H1 (cell line): ENCODE measurements around the gene STRIP2. TPM values are rescaled to one million over a fixed set of nuclear protein-coding genes. Genes with fewer than 3 reads are reported as not detected.

Experiments
- CTCF ChIA-PET: fragments of 300-600 bp; sonication (Branson Sonifier 250); formaldehyde crosslinking; loops from one replicate; lab custom pipeline; 2021; ENCODE audit not compliant: partially characterized antibody; lab: Charles Lee
- POLR2A ChIA-PET: fragments of 300-600 bp; sonication (Branson Sonifier 250); formaldehyde crosslinking; loops from one replicate; lab custom pipeline; 2021; ENCODE audit warnings: inconsistent platforms; ENCODE audit not compliant: partially characterized antibody; lab: Charles Lee
- DNase-seq, 2 experiments: peaks; one replicate each; pipeline versions ENCODE4 v3.0.0 to v3.0.0-alpha.2; 2010 to 2022; ENCODE audit warnings: low spot score in 2 of 2, low read depth in 1 of 2, mixed read lengths in 1 of 2
- FAIRE-seq: peaks from 2 replicates; lab custom pipeline; 2011; peaks lifted over from hg19 to GRCh38; lab: Jason Lieb, UNC
- H2AFZ ChIP-seq: 2 replicates; pipeline ENCODE4 v1.8.1; 2012; ENCODE audit warnings: low read length, inconsistent platforms
- H2AK5ac ChIP-seq: 2 replicates; pipeline ENCODE4 v1.6.1; 2013; ENCODE audit warnings: low read depth, low read length
- H2BK120ac ChIP-seq: replicated peaks from 2 replicates; pipeline ENCODE3; 2013; ENCODE audit warnings: low read depth, low read length, inconsistent platforms
- H2BK12ac ChIP-seq: 2 replicates; pipeline ENCODE4 v1.6.1; 2013; ENCODE audit warnings: low read depth, low read length
- H2BK15ac ChIP-seq: 2 replicates; pipeline ENCODE4 v1.6.1; 2013; ENCODE audit warnings: low read length
- H2BK20ac ChIP-seq: 2 replicates; pipeline ENCODE4 v1.6.1; 2013; ENCODE audit warnings: low read length
- H2BK5ac ChIP-seq: 2 replicates; pipeline ENCODE4 v1.6.1; 2013; ENCODE audit warnings: low read depth, low read length
- H3K14ac ChIP-seq: 2 replicates; pipeline ENCODE4 v1.6.1; 2013; ENCODE audit warnings: inconsistent platforms; ENCODE audit not compliant: insufficient read length
- H3K18ac ChIP-seq: 2 replicates; pipeline ENCODE4 v1.6.1; 2013; ENCODE audit warnings: low read length; ENCODE audit errors: extremely low read depth
- H3K23ac ChIP-seq: 2 replicates; pipeline ENCODE4 v1.6.1; 2013; ENCODE audit warnings: inconsistent platforms; ENCODE audit not compliant: insufficient read length
- H3K23me2 ChIP-seq: 2 replicates; pipeline ENCODE4 v1.6.1; 2013; ENCODE audit warnings: low read depth, low read length
- H3K27ac ChIP-seq: 2 replicates; pipeline ENCODE4 v1.6.1; 2011; ENCODE audit warnings: low read depth, low read length, inconsistent platforms
- H3K27me3 ChIP-seq, 4 experiments: replicated peaks in 1 of 4; 1 replicate in 1 of 4; 2 replicates in 3 of 4; pipeline versions ENCODE4 v1.6.1 to v1.8.1; 2011 to 2013; ENCODE audit warnings: low read length in 3 of 4, mild to moderate bottlenecking in 3 of 4, inconsistent platforms in 2 of 4, mixed read lengths in 2 of 4, moderate library complexity in 1 of 4; ENCODE audit not compliant: control insufficient read depth in 3 of 4, insufficient read depth in 3 of 4; ENCODE audit errors: extremely low read depth in 1 of 4
- H3K36me3 ChIP-seq, 4 experiments: 2 replicates each; pipeline versions ENCODE4 v1.6.1 to v1.8.1; 2011 to 2013; ENCODE audit warnings: mild to moderate bottlenecking in 4 of 4, low read length in 3 of 4, moderate library complexity in 2 of 4, control low read depth in 1 of 4, inconsistent platforms in 1 of 4; ENCODE audit not compliant: insufficient read depth in 4 of 4, control insufficient read depth in 2 of 4
- H3K4ac ChIP-seq: replicated peaks from 2 replicates; pipeline ENCODE3; 2013; ENCODE audit warnings: low read length, low read depth, mixed read lengths, inconsistent platforms; ENCODE audit not compliant: insufficient read length
- H3K4me1 ChIP-seq, 4 experiments: replicated peaks in 1 of 4; 1 replicate in 1 of 4; 2 replicates in 3 of 4; pipeline versions ENCODE4 v1.6.1 to v1.8.1; 2011 to 2013; ENCODE audit warnings: low read length in 3 of 4, inconsistent platforms in 2 of 4, mixed read lengths in 1 of 4; ENCODE audit not compliant: insufficient read depth in 4 of 4, control insufficient read depth in 3 of 4
- H3K4me2 ChIP-seq, 2 experiments: 2 replicates each; pipeline versions ENCODE4 v1.6.1 to v1.8.1; 2011 to 2013; ENCODE audit warnings: low read depth in 2 of 2, low read length in 2 of 2, control low read depth in 1 of 2, inconsistent platforms in 1 of 2, mild to moderate bottlenecking in 1 of 2; ENCODE audit not compliant: insufficient read depth in 1 of 2
- H3K4me3 ChIP-seq, 4 experiments: fragments of 200-600, 300-600 bp in 1 of 4; sonication (generic), shearing (Covaris generic), sonication (Bioruptor Twin) in 1 of 4; 2 replicates each; pipeline versions ENCODE4 v1.5.1 to v1.8.1; 2011 to 2016; ENCODE audit warnings: low read length in 4 of 4, low read depth in 3 of 4, control low read depth in 2 of 4, inconsistent platforms in 2 of 4, mild to moderate bottlenecking in 2 of 4, mixed read lengths in 1 of 4, moderate library complexity in 1 of 4; ENCODE audit not compliant: insufficient read depth in 2 of 4; ENCODE audit errors: extremely low read depth in 1 of 4
- H3K56ac ChIP-seq: replicated peaks from 2 replicates; pipeline ENCODE3; 2013; ENCODE audit warnings: low read depth, mild to moderate bottlenecking, mixed read lengths, low read length, inconsistent platforms; ENCODE audit not compliant: insufficient read length
- H3K79me1 ChIP-seq: 2 replicates; pipeline ENCODE4 v1.6.1; 2013; ENCODE audit warnings: low read depth, low read length, control low read depth
- H3K79me2 ChIP-seq, 2 experiments: 2 replicates each; pipeline versions ENCODE4 v1.6.1 to v1.8.1; 2012 to 2013; ENCODE audit warnings: low read length in 2 of 2, mild to moderate bottlenecking in 2 of 2, inconsistent platforms in 1 of 2; ENCODE audit not compliant: insufficient read depth in 2 of 2, control insufficient read depth in 1 of 2
- H3K9ac ChIP-seq, 4 experiments: replicated peaks in 1 of 4; 1 replicate in 1 of 4; 2 replicates in 3 of 4; pipeline versions ENCODE4 v1.6.1 to v1.8.1; 2011 to 2013; ENCODE audit warnings: low read depth in 3 of 4, low read length in 3 of 4, control low read depth in 2 of 4, mild to moderate bottlenecking in 2 of 4, moderate library complexity in 2 of 4, inconsistent platforms in 1 of 4; ENCODE audit errors: extremely low read depth in 1 of 4
- H3K9me3 ChIP-seq, 2 experiments: 2 replicates each; pipeline versions ENCODE4 v1.6.1 to v1.8.1; 2012 to 2013; ENCODE audit warnings: mild to moderate bottlenecking in 2 of 2, moderate library complexity in 2 of 2, control low read depth in 1 of 2, inconsistent platforms in 1 of 2, low read depth in 1 of 2, low read length in 1 of 2, mixed read lengths in 1 of 2; ENCODE audit not compliant: insufficient read depth in 2 of 2
- H4K20me1 ChIP-seq, 2 experiments: replicated peaks in 1 of 2; 2 replicates each; pipeline versions ENCODE3 to v1.8.1; 2011 to 2013; ENCODE audit warnings: inconsistent platforms in 2 of 2, low read length in 2 of 2, mild to moderate bottlenecking in 1 of 2; ENCODE audit not compliant: insufficient read depth in 2 of 2, control insufficient read depth in 1 of 2
- H4K5ac ChIP-seq: 2 replicates; pipeline ENCODE4 v1.6.1; 2013; ENCODE audit warnings: low read length, low read depth, mixed read lengths, inconsistent platforms; ENCODE audit not compliant: insufficient read length
- H4K8ac ChIP-seq: 2 replicates; pipeline ENCODE4 v1.8.0; 2013; ENCODE audit warnings: mild to moderate bottlenecking, moderate library complexity, low read length, inconsistent platforms; ENCODE audit not compliant: insufficient read depth; ENCODE audit errors: extremely low read depth
- H4K91ac ChIP-seq: replicated peaks from 2 replicates; pipeline ENCODE3; 2013; ENCODE audit warnings: low read length, mixed read lengths, inconsistent platforms; ENCODE audit not compliant: insufficient read length
- CTBP2 ChIP-seq: IDR thresholded peaks from 2 replicates; pipeline ENCODE4 v1.7.0; 2011; ENCODE audit warnings: borderline replicate concordance, mild to moderate bottlenecking, moderate library complexity, mixed read lengths, low read length; ENCODE audit not compliant: insufficient read depth, insufficient read length
- HDAC2 ChIP-seq, 2 experiments: fragments of 300-600 bp in 1 of 2; sonication (generic) in 1 of 2; IDR thresholded peaks; 2 replicates each; pipeline ENCODE4 v1.6.1; 2011 to 2012; ENCODE audit warnings: low read depth in 2 of 2, low read length in 2 of 2, mild to moderate bottlenecking in 2 of 2, moderate library complexity in 2 of 2, borderline replicate concordance in 1 of 2, inconsistent platforms in 1 of 2
- NRF1 ChIP-seq: IDR thresholded peaks from 2 replicates; pipeline ENCODE4 v1.6.1; 2011; ENCODE audit warnings: mild to moderate bottlenecking, low read depth, low read length, improper control_type of control experiment
- RFX5 ChIP-seq: IDR thresholded peaks from 2 replicates; pipeline ENCODE4 v1.6.1; 2011; ENCODE audit warnings: low read depth, low read length, improper control_type of control experiment, borderline replicate concordance
- SIRT6 ChIP-seq: IDR thresholded peaks from one replicate; pipeline ENCODE4 v1.7.1; 2012; ENCODE audit warnings: low read length, inconsistent platforms
- WGBS, 2 experiments: shearing (Covaris generic) in 1 of 2; methylation state at CpG; one replicate each; pipeline versions ENCODE4 v1.1.6 to v1.1.7; 2013 to 2015; ENCODE audit warnings: low lambda C conversion rate in 2 of 2, mixed read lengths in 2 of 2, inconsistent platforms in 1 of 2, low coverage in 1 of 2, missing lambda C conversion rate in 1 of 2; ENCODE audit not compliant: insufficient replicate concordance in 2 of 2, insufficient coverage in 1 of 2, insufficient read length in 1 of 2; ENCODE audit errors: extremely low coverage in 1 of 2, missing lambda C conversion rate in 1 of 2; 5-methylcytosine and 5-hydroxymethylcytosine counted together
- polyA plus RNA-seq, 7 experiments: library from polyadenylated mRNA; depleted of rRNA in 3 of 7; stranded (reverse) in 5 of 7; unstranded in 2 of 7; fragments of >200 nt in 5 of 7; fragments of 200-250 nt in 2 of 7; gene quantifications; 1 replicate in 5 of 7; 2 replicates in 1 of 7; 4 replicates in 1 of 7; pipeline versions ENCODE4 v1.2.1 to v1.2.3, GENCODE V29; 2011 to 2013; ENCODE audit warnings: missing spikeins in 2 of 7, mixed read lengths in 2 of 7
- total RNA-seq: library from RNA; stranded (reverse); fragmentation: NEBNext Ultra II Directional; extraction: Animal tissue kit (Norgen Biotek cat#: 25700); gene quantifications from 2 replicates; pipeline ENCODE4 v1.2.1, GENCODE V29; 2021
- TF ChIP-seq, protein P1 (sequence below): IDR thresholded peaks from 2 replicates; pipeline ENCODE4 v1.6.1; 2012; ENCODE audit warnings: inconsistent platforms

Gene STRIP2
- total and polyA plus RNA-seq, 2 of the 8 experiments (the other 6 are each of a cell fraction or from before 2014, with no cell fraction given): 5.3 to 8.2 TPM

- Histone ChIP-seq H3K4me1 (peaks cover 0 to 7% (median 2%) of the 10 kb centered on the region in 4 experiments; a peak in 3 of 7 replicates), H3K4ac (no peak overlapping the region), H3K79me1 (no peaks in the 10 kb centered on the region), H4K20me1 (no peaks in the 10 kb centered on the region), H3K4me2 (no peak overlapping the region), H3K23me2 (peaks cover 11% of the 10 kb centered on the region; the same call in 1 of the 2 replicates), H3K23ac (no peak overlapping the region), H3K27ac (no peak overlapping the region), H4K5ac (no peak overlapping the region), H3K56ac (no peak overlapping the region), H4K91ac (no peak overlapping the region), H3K9ac (no peak overlapping the region), H2BK5ac (no peak overlapping the region), H4K8ac (no peak overlapping the region), H3K14ac (no peak overlapping the region), H3K36me3 (no peaks in the 10 kb centered on the region), H2BK12ac (no peak overlapping the region), H3K4me3 (no peak overlapping the region), H2BK120ac (no peak overlapping the region), H2AK5ac (no peak overlapping the region), H2AFZ (no peak overlapping the region), H2BK15ac (no peak overlapping the region), H3K79me2 (no peaks in the 10 kb centered on the region), H3K18ac (no peak overlapping the region), H3K9me3 (no peaks in the 10 kb centered on the region), H2BK20ac (no peak overlapping the region), H3K27me3 (peaks cover 0 to 16% (median 12%) of the 10 kb centered on the region in 4 experiments; a peak in 5 of 7 replicates)
- FAIRE-seq: no peak
- WGBS, 2 experiments: 82% methylated on average over 1 of the region's 1 CpG; no CpG with 5 or more reads in 1 of the 2 experiments
- CTCF ChIA-PET: interaction anchor here (0.8 to 1.0 kb wide), 2 partner anchors 27 to 146 kb away, joined by 3 to 4 read pairs; no protein-coding TSS in a partner anchor
- POLR2A ChIA-PET: no interaction called here
- DNase-seq: no peak
- TF ChIP-seq SIRT6 (no peak), NRF1 (no peak), CTBP2 (no peak), RFX5 (no peak), HDAC2 (IDR thresholded peaks at IDR 0.05; ENCODE audit: borderline replicate concordance in 1 of 2, low read depth in 2 of 2, low read length in 2 of 2) (no peak)
- TF ChIP-seq, protein P1, sequence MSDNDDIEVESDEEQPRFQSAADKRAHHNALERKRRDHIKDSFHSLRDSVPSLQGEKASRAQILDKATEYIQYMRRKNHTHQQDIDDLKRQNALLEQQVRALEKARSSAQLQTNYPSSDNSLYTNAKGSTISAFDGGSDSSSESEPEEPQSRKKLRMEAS: no peak
These were observed 63.8 kb downstream of the STRIP2 start for GRCh38 chr7:129498021-129498420.
